GM08714 (cell line): ENCODE results near the gene MCTP2.

Experiments
- H3K4me3 ChIP-seq: fragments of 200-500 bp; sonication (Bioruptor generic); 2 replicates; pipeline ENCODE4 v1.5.1; 2014; ENCODE audit warnings: mild to moderate bottlenecking, low read length, inconsistent platforms
- ZNF274 ChIP-seq: IDR thresholded peaks from 2 replicates; pipeline ENCODE4 v1.6.1; 2012; ENCODE audit warnings: mild to moderate bottlenecking, low read depth, low read length

Gene MCTP2, protein sequence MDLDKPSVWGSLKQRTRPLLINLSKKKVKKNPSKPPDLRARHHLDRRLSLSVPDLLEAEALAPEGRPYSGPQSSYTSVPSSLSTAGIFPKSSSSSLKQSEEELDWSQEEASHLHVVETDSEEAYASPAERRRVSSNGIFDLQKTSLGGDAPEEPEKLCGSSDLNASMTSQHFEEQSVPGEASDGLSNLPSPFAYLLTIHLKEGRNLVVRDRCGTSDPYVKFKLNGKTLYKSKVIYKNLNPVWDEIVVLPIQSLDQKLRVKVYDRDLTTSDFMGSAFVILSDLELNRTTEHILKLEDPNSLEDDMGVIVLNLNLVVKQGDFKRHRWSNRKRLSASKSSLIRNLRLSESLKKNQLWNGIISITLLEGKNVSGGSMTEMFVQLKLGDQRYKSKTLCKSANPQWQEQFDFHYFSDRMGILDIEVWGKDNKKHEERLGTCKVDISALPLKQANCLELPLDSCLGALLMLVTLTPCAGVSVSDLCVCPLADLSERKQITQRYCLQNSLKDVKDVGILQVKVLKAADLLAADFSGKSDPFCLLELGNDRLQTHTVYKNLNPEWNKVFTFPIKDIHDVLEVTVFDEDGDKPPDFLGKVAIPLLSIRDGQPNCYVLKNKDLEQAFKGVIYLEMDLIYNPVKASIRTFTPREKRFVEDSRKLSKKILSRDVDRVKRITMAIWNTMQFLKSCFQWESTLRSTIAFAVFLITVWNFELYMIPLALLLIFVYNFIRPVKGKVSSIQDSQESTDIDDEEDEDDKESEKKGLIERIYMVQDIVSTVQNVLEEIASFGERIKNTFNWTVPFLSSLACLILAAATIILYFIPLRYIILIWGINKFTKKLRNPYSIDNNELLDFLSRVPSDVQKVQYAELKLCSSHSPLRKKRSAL

DNA sequence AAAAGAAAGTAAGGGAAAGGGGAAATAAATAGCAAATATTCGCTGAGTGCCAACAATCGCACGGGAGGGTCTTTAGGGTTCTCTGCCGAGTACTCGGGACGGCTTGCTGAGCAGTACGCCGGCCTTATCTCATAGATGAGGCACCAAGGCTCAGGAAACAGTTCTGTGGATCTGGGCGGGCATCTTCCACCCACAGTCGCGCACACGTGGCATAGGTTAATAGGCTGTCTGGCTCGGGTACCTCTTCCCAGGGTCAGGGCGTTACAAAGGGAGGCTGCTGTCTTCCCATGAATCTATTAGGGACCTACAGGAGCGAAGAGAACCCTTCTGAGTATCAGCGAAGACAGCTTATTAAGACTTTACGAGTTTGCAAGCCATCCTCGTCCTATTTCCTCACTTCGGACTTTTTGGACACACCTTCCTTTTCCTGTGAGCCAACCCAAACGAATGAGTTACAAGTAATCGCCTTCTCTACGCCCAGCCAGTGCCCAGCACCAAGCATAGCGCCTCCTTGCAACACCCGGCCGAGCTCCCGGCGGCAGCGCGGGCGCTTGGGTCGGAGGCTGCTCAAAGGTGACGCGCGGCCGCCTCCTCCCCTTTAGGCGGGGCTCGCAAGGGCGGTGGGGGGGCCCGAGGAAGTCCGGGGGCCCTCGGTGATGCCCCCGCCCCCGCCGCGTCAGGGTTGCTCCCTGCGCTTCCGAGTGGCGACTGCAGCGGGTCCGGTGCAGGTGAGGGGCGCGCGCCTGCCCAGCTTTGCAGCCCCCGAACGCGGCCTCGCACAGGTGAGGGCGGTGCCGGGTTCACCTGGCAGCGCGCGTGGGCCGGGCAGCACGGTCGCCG is at the start of gene MCTP2:
TSS of gene MCTP2 (plus strand) at position 679 of the 840 bp plus-strand sequence. CDS start 66,705 bp downstream, outside the sequence.
- peak within 1 kb of the TSS; percentile 79 for H3K4me3 ChIP-seq
- no peak for TF ChIP-seq ZNF274

DNA sequence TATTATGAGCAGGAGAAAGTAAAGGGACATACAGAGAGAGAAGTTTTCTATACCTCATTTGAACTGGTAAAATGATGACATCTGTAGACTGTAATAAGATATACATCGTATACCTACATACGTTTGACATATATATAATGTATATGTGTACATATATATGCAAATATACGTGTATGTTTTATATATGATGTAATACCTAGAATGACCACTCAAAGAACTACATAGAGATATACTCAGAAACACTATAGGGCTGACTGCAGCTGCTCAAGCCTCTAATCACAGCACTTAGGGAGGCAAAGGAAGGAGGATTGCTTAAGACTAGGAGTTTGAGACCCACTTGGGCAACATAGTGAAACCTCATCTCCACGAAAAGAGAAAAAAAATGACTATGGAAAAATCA is 48.5 kb upstream of the MCTP2 start:
- TF ChIP-seq ZNF274, result no peak
- H3K4me3 ChIP-seq, result no peak overlapping the region

DNA sequence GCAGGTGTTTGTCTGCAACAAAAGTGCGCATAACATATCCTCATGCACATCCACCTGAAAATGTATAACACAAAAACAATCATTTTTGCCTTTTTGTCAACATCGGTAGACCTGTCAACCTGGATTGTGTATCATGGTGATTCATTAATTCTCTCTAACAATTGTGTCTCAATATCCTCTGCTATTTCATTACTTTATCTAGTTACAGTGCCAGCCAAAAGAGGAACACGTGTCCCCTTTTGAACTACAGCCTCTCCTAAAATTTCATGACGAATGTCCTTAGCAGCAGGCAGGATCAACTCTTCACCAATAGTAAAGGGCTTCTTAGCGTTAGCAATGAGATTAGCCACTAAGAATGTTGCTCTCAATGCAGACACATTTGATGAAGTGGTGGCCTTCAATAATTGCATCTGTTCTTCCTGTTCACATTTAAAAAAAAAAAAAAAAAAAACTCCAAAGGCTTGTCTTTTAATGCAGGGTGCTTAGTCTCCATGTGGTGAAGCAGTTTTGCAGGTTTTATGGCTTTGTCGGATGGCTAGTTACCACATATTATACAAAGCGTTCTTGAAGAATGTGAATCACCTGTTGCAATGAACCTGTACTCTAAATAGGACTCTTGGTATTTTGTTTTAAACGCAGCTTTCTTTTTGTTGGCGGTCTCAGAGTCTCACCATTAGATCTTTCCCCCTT is 45.7 kb upstream of the MCTP2 start:
- H3K4me3 ChIP-seq, result no peak overlapping the region
- TF ChIP-seq ZNF274, result no peak

DNA sequence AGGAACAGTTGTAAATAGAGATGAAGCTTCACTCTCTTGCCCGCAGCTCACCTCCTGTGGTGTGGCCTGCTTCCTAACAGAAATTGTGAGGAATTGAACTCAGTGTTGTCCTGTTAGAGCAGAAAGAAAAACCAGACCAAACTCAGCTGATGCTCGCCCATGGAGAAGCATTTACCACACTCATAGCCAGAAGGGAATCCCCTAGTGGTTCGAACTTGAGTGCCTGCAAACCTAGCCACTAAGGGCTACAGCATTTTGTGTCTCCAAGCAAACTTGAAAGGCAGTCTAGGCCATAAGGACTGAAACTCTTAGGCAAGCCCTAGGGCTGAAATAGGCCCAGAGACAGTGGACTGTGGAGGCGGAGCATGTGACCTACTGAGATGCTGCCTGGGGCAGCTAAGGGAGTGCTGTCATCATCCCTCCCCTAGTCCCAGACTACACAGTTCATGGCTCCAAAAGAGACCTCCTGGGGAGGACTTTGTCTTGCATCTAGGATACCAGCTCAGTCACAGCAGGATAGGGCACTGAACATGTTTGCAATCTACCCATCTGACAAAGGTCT is 44.5 kb upstream of the MCTP2 start:
- H3K4me3 ChIP-seq, result no peak overlapping the region
- TF ChIP-seq ZNF274, result no peak

DNA sequence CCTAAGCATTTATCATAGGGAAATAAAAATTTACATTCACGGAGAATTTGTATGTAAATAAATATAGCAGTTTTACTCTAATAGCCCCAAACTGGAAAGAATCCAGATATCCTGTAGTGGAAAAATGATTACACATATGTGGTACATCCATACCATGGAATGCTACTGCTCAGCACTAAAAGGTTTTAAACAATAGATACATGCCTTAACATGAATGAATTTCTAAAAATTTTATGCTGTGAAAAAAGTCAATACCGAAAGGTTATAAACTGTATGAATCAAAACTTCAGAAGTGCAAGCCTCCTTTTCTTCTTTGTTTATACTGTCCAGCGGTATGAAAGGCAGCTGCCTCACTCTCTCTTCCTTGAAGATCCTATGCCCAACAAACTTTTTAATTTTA is 37.5 kb upstream of the MCTP2 start:
- no peak for TF ChIP-seq ZNF274
- H3K4me3 ChIP-seq, result no peak overlapping the region

DNA sequence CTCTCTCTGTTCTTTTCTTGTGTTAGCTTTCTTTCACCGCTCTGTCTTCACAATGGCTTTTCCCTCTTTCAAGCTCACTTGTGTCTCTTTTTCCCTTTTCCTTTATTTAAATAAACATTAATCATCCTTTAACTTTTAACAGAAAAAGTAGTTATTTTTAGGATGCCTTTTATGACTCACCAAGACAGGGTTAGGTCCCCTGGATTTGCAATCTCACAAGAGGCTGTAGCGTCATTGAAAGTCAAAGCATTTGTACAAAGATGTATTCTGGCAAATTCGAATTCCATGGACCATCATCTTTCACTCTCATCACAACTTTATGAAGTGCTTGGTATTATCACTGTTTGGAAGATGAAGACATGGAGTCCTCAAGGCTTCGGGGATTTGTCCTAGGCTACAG is 34.8 kb upstream of the MCTP2 start:
- TF ChIP-seq ZNF274, result no peak

DNA sequence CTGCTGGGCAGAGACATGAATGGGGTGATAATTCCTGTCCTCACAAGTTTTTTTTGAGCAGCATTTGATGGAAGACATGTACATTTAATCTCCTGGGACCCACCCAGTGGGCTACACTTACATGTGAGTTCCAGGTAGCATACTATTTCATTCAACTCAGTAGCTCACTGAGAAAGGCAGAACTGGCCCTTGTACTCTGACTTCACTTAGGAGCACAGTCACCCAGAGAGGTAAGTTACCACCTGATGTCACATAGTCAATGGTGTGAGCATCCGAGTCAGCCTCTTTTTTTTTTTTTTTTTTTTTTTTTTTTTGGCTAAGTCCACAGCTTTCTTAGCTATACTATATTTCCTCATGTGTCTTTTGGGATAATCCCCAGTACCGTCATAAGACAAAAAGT is 32.7 kb upstream of the MCTP2 start:
- no peak for TF ChIP-seq ZNF274
- no peak overlapping the region for H3K4me3 ChIP-seq

More for the DNA sequence above, 34.8 kb upstream of the MCTP2 start:
- no peak overlapping the region for H3K4me3 ChIP-seq

DNA sequence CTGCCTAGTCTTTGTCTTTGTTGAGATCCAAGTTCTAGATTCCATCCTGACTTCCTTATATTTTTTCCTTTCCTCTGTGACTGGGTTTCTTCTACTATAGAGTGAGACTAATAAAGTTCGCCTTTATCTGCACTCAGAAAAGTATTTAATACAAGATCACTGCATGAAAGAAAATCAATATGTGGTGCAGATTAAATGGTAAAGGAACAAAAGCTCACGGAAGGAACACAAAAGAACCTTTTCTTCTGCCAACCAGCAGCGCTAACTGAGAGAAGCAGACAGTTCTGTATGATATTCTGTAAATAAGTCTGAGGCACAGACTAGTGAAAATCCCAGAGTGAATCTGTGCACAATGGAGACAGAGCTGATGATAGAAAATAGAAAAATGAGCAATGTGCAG is 31.6 kb upstream of the MCTP2 start:
- TF ChIP-seq ZNF274, result no peak
- H3K4me3 ChIP-seq, result no peak overlapping the region

DNA sequence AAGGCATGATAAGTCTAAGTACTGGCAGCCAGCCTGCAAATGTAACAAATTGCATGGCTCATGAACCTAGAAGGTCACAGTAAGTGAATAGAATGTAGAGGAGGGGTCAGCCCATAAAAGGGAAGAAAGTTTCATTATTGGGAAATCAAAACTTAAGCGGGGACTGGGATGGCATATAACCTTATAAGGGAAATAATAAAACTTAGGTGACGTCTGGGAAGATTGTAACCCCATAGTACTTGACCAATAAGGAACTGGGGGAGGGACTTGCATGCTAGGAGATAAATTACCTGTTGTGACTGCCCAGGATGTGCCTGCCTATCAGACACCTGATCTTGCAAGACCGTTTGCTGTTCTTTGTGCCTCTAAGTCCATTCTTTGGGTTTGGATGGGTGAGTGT is 28.1 kb upstream of the MCTP2 start:
- no peak for TF ChIP-seq ZNF274
- no peak overlapping the region for H3K4me3 ChIP-seq

DNA sequence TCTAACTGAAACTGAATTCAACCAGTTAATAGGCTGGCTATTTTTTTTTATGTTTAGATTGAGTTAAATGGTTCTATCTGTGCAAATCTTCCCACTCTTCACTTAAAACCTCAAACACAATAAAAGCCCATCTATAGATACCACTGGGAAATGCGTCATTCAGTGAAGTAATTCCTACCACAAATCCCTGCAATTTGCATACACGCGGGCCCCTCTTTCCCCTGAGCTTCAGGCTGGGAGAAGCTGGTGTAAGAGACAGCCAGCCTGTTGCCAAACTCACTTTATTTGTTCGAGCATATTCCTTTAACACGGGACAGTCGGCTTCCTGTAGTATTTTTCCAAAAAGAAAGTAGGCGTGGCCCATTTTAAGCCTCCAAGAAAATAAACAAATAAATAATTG is 26.0 kb upstream of the MCTP2 start:
- H3K4me3 ChIP-seq, result no peak overlapping the region
- TF ChIP-seq ZNF274, result no peak

DNA sequence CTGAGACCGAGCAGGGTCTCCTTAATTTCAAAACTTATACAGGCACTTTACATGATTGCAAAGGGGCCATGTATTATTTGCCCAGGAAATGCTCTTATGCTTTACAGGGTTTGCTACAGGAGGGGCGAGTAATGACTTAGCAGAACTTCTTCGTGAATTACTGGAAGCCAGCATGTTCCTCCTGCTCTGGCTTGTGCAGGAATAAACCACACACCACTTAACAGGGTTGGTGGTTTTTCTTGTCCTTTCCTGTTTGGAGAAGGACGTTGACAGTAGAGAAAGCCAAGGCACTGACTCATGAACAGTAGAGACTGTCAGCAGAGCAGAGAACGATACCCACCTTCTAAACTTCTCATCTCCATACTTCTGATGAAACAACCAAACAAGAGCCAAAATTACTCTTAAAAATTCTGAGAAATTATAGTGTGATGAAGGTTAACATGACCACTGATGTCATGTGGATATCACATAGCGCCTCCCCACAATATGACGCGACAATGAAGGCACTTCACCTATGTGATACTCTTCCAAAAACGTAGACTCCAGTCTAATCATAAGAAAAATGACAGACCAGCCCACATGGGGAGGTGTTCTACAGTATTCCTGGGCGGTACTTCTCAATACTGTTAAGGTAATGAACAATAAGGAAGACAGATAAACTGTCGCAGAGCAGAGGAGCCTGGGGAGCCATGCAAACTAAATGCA is 24.7 kb upstream of the MCTP2 start:
- no peak overlapping the region for H3K4me3 ChIP-seq
- no peak for TF ChIP-seq ZNF274

DNA sequence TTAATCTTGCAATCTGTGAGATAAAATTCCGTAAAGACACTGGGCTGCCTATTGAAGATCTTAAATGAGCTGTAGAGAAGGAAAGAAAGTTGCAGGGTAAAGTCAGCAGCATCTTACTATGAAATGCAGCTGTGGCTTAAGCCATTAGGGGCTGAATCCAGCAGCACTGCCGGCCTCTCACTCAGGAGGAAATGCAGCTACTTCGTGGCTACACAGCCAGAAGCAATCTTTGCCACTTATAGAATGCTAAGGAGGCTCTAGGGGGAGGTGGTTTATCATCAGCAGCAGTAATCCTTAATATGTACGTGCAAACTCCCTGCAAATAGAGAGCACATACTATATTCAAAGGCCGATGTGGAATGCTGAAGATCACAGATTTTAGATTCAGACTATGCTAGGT is 19.1 kb upstream of the MCTP2 start:
- no peak overlapping the region for H3K4me3 ChIP-seq
- no peak for TF ChIP-seq ZNF274

DNA sequence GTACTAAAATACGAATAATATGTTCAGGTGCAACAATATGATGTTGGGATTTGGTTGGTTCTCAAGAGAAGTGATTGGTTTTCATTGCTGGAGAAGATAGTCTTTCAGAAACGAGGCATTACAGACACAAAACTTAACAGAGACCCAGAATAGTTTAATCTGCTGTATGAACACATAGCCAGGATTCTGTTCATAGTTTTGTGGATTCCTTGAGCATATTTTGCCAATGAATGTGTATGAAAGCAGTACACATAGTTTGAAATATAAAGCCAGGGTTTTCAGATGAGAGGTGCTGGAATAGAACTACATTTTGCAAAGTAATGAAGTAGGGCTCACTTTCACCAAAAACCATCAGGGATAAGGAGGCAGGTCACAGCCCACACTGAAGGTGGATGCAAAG is 5.7 kb upstream of the MCTP2 start:
- TF ChIP-seq ZNF274, result no peak
- no peak overlapping the region for H3K4me3 ChIP-seq
